Measurements from ENCODE around the gene IKZF3.
"Not testable (repeated sequence)": the region's sequence is repeated elsewhere in the genome, so short reads cannot be mapped to it uniquely, and the experiment has no call there.

IKZF3 gene

GRCh38 chr17:39726617-39727016, 137.5 kb downstream of the IKZF3 start:
- Histone ChIP-seq H3K27me3 (ENCODE audit: insufficient read depth, low read length, poor library complexity, severe bottlenecking) (no peaks in the 10 kb centered on the region), H3K9me3 (ENCODE audit: insufficient read depth, low read depth, low read length) (no peaks in the 10 kb centered on the region), H3K4me3 (ENCODE audit: low read length, poor library complexity, severe bottlenecking) (no peak overlapping the region), H3K9ac (ENCODE audit: low read depth, low read length, poor library complexity, severe bottlenecking) (no peak overlapping the region), H3K9me2 (replicated peaks; ENCODE audit: low read depth, low read length) (no peaks in the 10 kb centered on the region), H3K36me3 (ENCODE audit: insufficient read depth, low read length) (no peaks in the 10 kb centered on the region), H4K20me1 (ENCODE audit: insufficient read depth, low read length, poor library complexity, severe bottlenecking) (no peaks in the 10 kb centered on the region), H3F3A (ENCODE audit: low read depth) (no peaks in the 10 kb centered on the region), H3K4me1 (ENCODE audit: insufficient read depth, low read length, poor library complexity, severe bottlenecking) (peaks cover 10% of the 10 kb centered on the region), H2AFZ (ENCODE audit: low read length) (no peak overlapping the region), H3K79me2 (ENCODE audit: insufficient read depth, low read length) (peaks cover 9% of the 10 kb centered on the region), H3K4me2 (ENCODE audit: low read depth, low read length, poor library complexity, severe bottlenecking) (no peak overlapping the region)
- TF ChIP-seq, protein P1, sequence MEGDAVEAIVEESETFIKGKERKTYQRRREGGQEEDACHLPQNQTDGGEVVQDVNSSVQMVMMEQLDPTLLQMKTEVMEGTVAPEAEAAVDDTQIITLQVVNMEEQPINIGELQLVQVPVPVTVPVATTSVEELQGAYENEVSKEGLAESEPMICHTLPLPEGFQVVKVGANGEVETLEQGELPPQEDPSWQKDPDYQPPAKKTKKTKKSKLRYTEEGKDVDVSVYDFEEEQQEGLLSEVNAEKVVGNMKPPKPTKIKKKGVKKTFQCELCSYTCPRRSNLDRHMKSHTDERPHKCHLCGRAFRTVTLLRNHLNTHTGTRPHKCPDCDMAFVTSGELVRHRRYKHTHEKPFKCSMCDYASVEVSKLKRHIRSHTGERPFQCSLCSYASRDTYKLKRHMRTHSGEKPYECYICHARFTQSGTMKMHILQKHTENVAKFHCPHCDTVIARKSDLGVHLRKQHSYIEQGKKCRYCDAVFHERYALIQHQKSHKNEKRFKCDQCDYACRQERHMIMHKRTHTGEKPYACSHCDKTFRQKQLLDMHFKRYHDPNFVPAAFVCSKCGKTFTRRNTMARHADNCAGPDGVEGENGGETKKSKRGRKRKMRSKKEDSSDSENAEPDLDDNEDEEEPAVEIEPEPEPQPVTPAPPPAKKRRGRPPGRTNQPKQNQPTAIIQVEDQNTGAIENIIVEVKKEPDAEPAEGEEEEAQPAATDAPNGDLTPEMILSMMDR (conservative IDR thresholded peaks at IDR 0.05; ENCODE audit: low read length), result no peak
- no peak for TF ChIP-seq EZH2phosphoT487 (IDR thresholded peaks at IDR 0.05; ENCODE audit: borderline replicate concordance)

GRCh38 chr17:39725923-39726322, 138.2 kb downstream of the IKZF3 start:
- not testable (repeated sequence) for H3K9me2 ChIP-seq (replicated peaks; ENCODE audit: low read depth, low read length); H3K9ac ChIP-seq (ENCODE audit: low read depth, low read length, poor library complexity, severe bottlenecking); H3K27me3 ChIP-seq (ENCODE audit: insufficient read depth, low read length, poor library complexity, severe bottlenecking); H3K36me3 ChIP-seq (ENCODE audit: insufficient read depth, low read length); H3K79me2 ChIP-seq (ENCODE audit: insufficient read depth, low read length); H4K20me1 ChIP-seq (ENCODE audit: insufficient read depth, low read length, poor library complexity, severe bottlenecking); H3F3A ChIP-seq (ENCODE audit: low read depth); H2AFZ ChIP-seq (ENCODE audit: low read length); H3K4me3 ChIP-seq (ENCODE audit: low read length, poor library complexity, severe bottlenecking); H3K4me2 ChIP-seq (ENCODE audit: low read depth, low read length, poor library complexity, severe bottlenecking); H3K9me3 ChIP-seq (ENCODE audit: insufficient read depth, low read depth, low read length)
- peaks cover 10% of the 10 kb centered on the region for H3K4me1 ChIP-seq (ENCODE audit: insufficient read depth, low read length, poor library complexity, severe bottlenecking)

GRCh38 chr17:39724731-39725130, 139.4 kb downstream of the IKZF3 start:
- no peak overlapping the region for H3K4me3 ChIP-seq (ENCODE audit: low read length, poor library complexity, severe bottlenecking)
- H3F3A ChIP-seq (ENCODE audit: low read depth), result no peaks in the 10 kb centered on the region
- H2AFZ ChIP-seq (ENCODE audit: low read length), result no peak overlapping the region
- H3K79me2 ChIP-seq (ENCODE audit: insufficient read depth, low read length), result peaks cover 5% of the 10 kb centered on the region
- H3K4me1 ChIP-seq (ENCODE audit: insufficient read depth, low read length, poor library complexity, severe bottlenecking), result peaks cover 7% of the 10 kb centered on the region
- no peak overlapping the region for H3K4me2 ChIP-seq (ENCODE audit: low read depth, low read length, poor library complexity, severe bottlenecking)
- H4K20me1 ChIP-seq (ENCODE audit: insufficient read depth, low read length, poor library complexity, severe bottlenecking), result no peaks in the 10 kb centered on the region
- no peak for TF ChIP-seq EZH2phosphoT487 (IDR thresholded peaks at IDR 0.05; ENCODE audit: borderline replicate concordance)
- TF ChIP-seq, protein P1 (conservative IDR thresholded peaks at IDR 0.05; ENCODE audit: low read length), result no peak
- no peaks in the 10 kb centered on the region for H3K9me2 ChIP-seq (replicated peaks; ENCODE audit: low read depth, low read length)
- no peaks in the 10 kb centered on the region for H3K9me3 ChIP-seq (ENCODE audit: insufficient read depth, low read depth, low read length)
- no peak overlapping the region for H3K9ac ChIP-seq (ENCODE audit: low read depth, low read length, poor library complexity, severe bottlenecking)
- H3K27me3 ChIP-seq (ENCODE audit: insufficient read depth, low read length, poor library complexity, severe bottlenecking), result no peaks in the 10 kb centered on the region
- no peaks in the 10 kb centered on the region for H3K36me3 ChIP-seq (ENCODE audit: insufficient read depth, low read length)

DNA sequence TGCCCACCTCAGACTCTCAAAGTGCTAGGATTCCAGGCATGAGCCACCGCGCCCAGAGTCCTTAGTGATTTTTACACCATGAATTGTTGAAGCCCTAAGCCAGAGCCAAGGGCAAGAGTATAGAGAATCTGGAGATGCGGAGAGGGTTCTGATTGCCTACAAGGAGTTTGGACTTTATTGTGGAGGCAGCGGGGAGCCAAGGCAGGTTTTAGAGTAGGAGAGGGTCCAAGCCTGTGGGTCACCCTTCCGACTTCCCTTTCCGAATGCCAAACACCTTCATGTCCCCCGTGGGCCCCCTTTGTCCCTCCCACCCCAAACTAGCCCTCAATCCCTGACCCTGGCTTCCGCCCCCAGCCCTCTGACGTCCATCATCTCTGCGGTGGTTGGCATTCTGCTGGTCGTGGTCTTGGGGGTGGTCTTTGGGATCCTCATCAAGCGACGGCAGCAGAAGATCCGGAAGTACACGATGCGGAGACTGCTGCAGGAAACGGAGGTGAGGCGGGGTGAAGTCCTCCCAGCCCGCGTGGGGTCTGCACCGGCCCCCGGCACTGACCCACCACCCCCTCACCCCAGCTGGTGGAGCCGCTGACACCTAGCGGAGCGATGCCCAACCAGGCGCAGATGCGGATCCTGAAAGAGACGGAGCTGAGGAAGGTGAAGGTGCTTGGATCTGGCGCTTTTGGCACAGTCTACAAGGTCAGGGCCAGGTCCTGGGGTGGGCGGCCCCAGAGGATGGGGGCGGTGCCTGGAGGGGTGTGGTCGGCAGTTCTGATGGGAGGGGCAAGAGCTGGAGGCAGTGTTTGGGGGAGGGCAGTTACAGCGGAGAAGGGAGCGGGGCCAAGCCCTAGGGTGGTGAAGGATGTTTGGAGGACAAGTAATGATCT, 140.9 kb downstream of the IKZF3 start:
- no peaks in the 10 kb centered on the region for H3K79me2 ChIP-seq (ENCODE audit: insufficient read depth, low read length)
- no peaks in the 10 kb centered on the region for H3K27me3 ChIP-seq (ENCODE audit: insufficient read depth, low read length, poor library complexity, severe bottlenecking)
- H3K4me1 ChIP-seq (ENCODE audit: insufficient read depth, low read length, poor library complexity, severe bottlenecking), result no peaks in the 10 kb centered on the region
- TF ChIP-seq, protein P1 (conservative IDR thresholded peaks at IDR 0.05; ENCODE audit: low read length), result no peak
- no peak for TF ChIP-seq EZH2phosphoT487 (IDR thresholded peaks at IDR 0.05; ENCODE audit: borderline replicate concordance)
- H2AFZ ChIP-seq (ENCODE audit: low read length), result no peak overlapping the region
- H3K4me2 ChIP-seq (ENCODE audit: low read depth, low read length, poor library complexity, severe bottlenecking), result no peak overlapping the region
- H4K20me1 ChIP-seq (ENCODE audit: insufficient read depth, low read length, poor library complexity, severe bottlenecking), result no peaks in the 10 kb centered on the region
- H3K4me3 ChIP-seq (ENCODE audit: low read length, poor library complexity, severe bottlenecking), result no peak overlapping the region
- no peak overlapping the region for H3K9ac ChIP-seq (ENCODE audit: low read depth, low read length, poor library complexity, severe bottlenecking)
- no peaks in the 10 kb centered on the region for H3F3A ChIP-seq (ENCODE audit: low read depth)
- H3K9me3 ChIP-seq (ENCODE audit: insufficient read depth, low read depth, low read length), result no peaks in the 10 kb centered on the region
- H3K36me3 ChIP-seq (ENCODE audit: insufficient read depth, low read length), result no peaks in the 10 kb centered on the region
- no peaks in the 10 kb centered on the region for H3K9me2 ChIP-seq (replicated peaks; ENCODE audit: low read depth, low read length)

Measured in Loucy (cell line).